Prostate gland (tissue), 2 donors: ENCODE measurements around the gene KIR3DL3. TPM values are rescaled to one million over a fixed set of nuclear protein-coding genes. Genes with fewer than 3 reads are reported as not detected.
A peak's percentile ranks its signal among the peaks of the same experiment; 100 is the strongest.
"Not testable (repeated sequence)": the region's sequence is repeated elsewhere in the genome, so short reads cannot be mapped to it uniquely, and the experiment has no call there.

Experiments
- DNase-seq: peaks from one replicate; pipeline ENCODE4 v3.0.0-alpha.2; 2019; ENCODE audit warnings: low spot score
- H3K27ac ChIP-seq, 2 donors: fragments of 200-600 bp; sonication (generic); 2 replicates each; pipeline ENCODE4 v1.5.1; 2017 to 2019
- H3K27me3 ChIP-seq: fragments of 200-600 bp; sonication (generic); replicated peaks from 2 replicates; pipeline ENCODE4 v1.5.1; 2019; ENCODE audit not compliant: insufficient read depth
- H3K36me3 ChIP-seq, 2 donors: fragments of 200-600 bp; sonication (generic); 1 replicate in 1 of 2; 2 replicates in 1 of 2; pipeline versions ENCODE4 v1.5.1 to v1.8.1; 2017 to 2019
- H3K4me1 ChIP-seq: fragments of 200-600 bp; sonication (generic); replicated peaks from 2 replicates; pipeline ENCODE4 v1.5.1; 2019
- H3K4me3 ChIP-seq, 2 donors: fragments of 200-600 bp; sonication (generic); 2 replicates each; pipeline ENCODE4 v1.5.1; 2017 to 2019
- H3K9me3 ChIP-seq: fragments of 200-600 bp; sonication (generic); 2 replicates; pipeline ENCODE4 v1.5.1; 2017
- POLR2A ChIP-seq: fragments of 450-650 bp; IDR thresholded peaks from one replicate; pipeline ENCODE4 v1.6.1; 2016; ENCODE audit warnings: antibody characterized with exemption, mild to moderate bottlenecking
- POLR2AphosphoS5 ChIP-seq: sonication (generic); formaldehyde crosslinking; IDR thresholded peaks from one replicate; pipeline ENCODE4 v1.6.1; 2017; ENCODE audit warnings: antibody characterized with exemption
- WGBS: methylation state at CpG from one replicate; pipeline ENCODE4 v1.1.5; 2018; 5-methylcytosine and 5-hydroxymethylcytosine counted together
- intact Hi-C: fragments of 100-400 bp; cut with DNase I; formaldehyde crosslinking; loops from one replicate; pipeline ENCODE4 v1.14.2; 2022
- total RNA-seq, 2 donors: library from RNA; depleted of rRNA; stranded (reverse); fragments of >200 nt; gene quantifications; one replicate each; pipeline ENCODE4 v1.1.0, GENCODE V29; 2016
- TF ChIP-seq, protein P1 (sequence below), 4 experiments: fragments of 200-600 bp in 2 of 4; fragments of 450-650 bp in 2 of 4; sonication (generic) in 2 of 4; IDR thresholded peaks; 1 replicate in 3 of 4; 2 replicates in 1 of 4; pipeline ENCODE4 v1.5.1; 2016 to 2019; ENCODE audit warnings: antibody characterized with exemption in 4 of 4, mild to moderate bottlenecking in 2 of 4, moderate library complexity in 2 of 4

Gene KIR3DL3
- not detected for total RNA-seq

DNA sequence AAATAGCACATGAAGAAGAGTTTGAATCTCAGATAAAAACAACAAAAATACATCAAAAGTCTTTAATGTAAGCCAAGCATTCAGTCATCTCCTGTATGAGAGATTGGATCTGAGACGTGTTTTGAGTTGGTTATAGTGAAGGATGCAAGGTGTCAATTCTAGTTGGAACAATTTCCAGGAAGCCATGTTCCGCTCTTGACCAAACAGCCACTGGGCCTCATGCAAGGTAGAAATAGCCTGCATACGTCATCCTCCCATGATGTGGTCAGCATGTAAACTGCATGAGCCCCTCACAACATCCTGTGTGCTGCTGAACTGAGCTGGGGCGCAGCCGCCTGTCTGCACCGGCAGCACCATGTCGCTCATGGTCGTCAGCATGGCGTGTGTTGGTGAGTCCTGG is at the start of gene KIR3DL3:
KIR3DL3 (plus strand) TSS at position 301 of the 400 bp plus-strand sequence; CDS start at position 356, 55 bp downstream.
- Histone ChIP-seq H3K4me1 (no peaks in the 10 kb centered on the region), H3K27me3 (no peaks in the 10 kb centered on the region), H3K36me3 (no peaks in the 10 kb centered on the region), H3K9me3 (no peaks in the 10 kb centered on the region), H3K27ac (no peak within 1 kb of the TSS), H3K4me3 (no peak within 1 kb of the TSS)
- no peak for TF ChIP-seq POLR2AphosphoS5
- TF ChIP-seq, protein P1, sequence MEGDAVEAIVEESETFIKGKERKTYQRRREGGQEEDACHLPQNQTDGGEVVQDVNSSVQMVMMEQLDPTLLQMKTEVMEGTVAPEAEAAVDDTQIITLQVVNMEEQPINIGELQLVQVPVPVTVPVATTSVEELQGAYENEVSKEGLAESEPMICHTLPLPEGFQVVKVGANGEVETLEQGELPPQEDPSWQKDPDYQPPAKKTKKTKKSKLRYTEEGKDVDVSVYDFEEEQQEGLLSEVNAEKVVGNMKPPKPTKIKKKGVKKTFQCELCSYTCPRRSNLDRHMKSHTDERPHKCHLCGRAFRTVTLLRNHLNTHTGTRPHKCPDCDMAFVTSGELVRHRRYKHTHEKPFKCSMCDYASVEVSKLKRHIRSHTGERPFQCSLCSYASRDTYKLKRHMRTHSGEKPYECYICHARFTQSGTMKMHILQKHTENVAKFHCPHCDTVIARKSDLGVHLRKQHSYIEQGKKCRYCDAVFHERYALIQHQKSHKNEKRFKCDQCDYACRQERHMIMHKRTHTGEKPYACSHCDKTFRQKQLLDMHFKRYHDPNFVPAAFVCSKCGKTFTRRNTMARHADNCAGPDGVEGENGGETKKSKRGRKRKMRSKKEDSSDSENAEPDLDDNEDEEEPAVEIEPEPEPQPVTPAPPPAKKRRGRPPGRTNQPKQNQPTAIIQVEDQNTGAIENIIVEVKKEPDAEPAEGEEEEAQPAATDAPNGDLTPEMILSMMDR (IDR thresholded peaks at IDR 0.05), result no peak
- no peak for TF ChIP-seq POLR2A
- intact Hi-C loops, result no loop called here
- WGBS, result 89% methylated on average over 9 of the region's 9 CpGs
- DNase-seq, result no peak

DNA sequence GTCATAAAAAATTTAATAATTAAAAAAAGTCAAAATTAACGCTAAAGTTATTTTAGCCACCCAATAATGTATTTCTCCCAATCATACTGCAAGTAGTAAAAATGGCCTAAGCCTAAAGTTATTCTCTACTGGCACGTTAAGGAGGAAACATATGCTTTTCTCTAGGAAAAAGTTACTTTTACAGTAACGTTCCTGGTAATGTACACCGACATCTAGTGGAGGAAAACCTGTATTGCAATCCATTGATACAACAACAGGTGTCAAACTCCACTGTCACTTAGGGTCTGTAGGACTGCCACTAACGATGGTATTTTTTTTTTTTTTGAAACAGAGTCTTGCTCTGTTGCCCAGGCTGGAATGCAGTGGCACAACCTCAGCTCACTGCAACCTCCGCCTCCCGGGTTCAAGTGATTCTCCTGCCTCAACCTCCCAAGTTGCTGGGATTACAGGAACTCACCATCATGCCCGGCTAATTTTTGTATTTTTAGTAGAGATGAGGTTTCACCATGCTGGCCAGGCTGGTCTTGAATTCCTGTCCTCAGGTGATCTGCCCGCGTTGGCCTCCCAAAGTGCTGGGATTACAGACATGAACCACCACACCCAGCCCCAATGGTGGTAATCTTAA is 47.9 kb upstream of the KIR3DL3 start:
- H3K4me1 ChIP-seq, H3K27me3 ChIP-seq, H3K4me3 ChIP-seq, H3K9me3 ChIP-seq, H3K27ac ChIP-seq, H3K36me3 ChIP-seq: not testable (repeated sequence)
- intact Hi-C loops, result loop anchor here (10.0 kb wide), 1 partner anchor 192 kb away; no protein-coding TSS in a partner anchor
- 22% methylated on average over 10 of the region's 10 CpGs for WGBS
- DNase-seq, result peak; percentile 28
- TF ChIP-seq, protein P1 (IDR thresholded peaks at IDR 0.05), result peak; percentile 55 to 77 (median 63)

DNA sequence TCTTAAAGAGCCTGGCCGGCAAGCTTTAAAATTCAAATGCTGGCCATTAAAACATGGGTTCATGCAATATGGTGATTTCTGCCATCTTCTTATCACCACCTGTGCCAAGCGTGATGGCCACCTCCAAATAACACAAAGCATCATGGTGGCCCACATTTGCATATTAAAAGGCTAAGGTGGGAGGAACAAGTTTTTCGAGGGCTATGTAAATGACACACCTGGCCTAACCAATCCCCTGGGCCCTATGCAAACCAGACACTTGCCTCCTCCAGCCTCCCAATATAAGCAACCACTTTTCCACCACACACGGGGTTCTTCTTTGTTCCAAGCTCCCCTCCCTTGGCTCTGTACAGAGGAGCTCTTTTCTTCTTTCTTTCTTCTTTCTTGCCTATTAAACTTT is 47.0 kb upstream of the KIR3DL3 start:
- Histone ChIP-seq H3K4me3 (no peak overlapping the region), H3K27ac (no peak overlapping the region), H3K9me3 (no peaks in the 10 kb centered on the region), H3K27me3 (no peaks in the 10 kb centered on the region), H3K36me3 (no peaks in the 10 kb centered on the region), H3K4me1 (no peaks in the 10 kb centered on the region)
- no peak for DNase-seq
- WGBS, result 47% methylated on average over 4 of the region's 4 CpGs
- intact Hi-C loops, result loop anchor here (10.0 kb wide), 1 partner anchor 192 kb away; no protein-coding TSS in a partner anchor
- TF ChIP-seq POLR2A (no peak), POLR2AphosphoS5 (no peak)
- TF ChIP-seq, protein P1 (IDR thresholded peaks at IDR 0.05), result no peak

DNA sequence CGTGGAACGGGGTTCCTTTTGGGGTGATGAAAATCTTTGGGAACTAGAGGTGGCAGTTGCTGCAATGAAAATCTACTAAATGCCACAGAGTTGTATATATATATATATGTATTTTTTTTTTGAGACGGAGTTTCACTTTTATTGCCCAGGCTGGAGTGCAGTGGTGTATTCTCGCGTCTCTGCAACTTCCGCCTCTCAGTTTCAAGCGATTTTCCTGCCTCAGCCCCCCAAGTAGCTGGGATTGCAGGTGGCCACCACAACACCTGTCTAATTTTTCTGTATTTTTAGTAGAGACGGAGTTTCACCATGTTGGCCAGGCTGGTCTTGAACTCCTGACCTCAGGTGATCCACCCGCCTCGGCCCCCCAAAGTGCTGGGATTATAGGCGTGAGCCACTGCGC is 42.6 kb upstream of the KIR3DL3 start:
- 76% methylated on average over 12 of the region's 12 CpGs for WGBS

DNA sequence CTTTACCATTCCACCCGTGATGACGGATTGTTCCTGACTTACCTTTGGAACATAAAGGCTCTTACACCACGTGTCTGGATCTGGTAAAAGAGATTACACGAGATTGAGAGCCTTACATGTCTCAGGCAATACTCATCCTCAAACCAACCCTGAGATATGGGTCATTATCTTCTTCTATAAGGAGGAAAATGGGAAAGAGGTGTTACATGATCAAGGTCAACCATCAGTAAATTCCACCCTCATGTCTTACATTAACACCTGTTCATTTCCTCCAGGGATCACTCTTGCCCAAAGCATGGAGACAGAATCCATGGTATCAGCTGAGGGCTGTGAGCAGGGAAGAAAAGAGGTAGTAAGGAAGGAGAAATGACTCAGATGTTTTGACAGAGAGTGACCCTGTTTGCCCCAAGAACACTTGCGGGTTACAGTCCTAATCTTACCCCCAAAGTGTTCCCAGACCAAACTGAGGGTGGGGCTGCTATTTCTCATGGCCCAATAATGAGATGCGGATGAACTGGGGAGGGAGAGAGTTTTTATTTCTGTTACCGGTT is 41.9 kb upstream of the KIR3DL3 start:
- H3K4me3 ChIP-seq, result no peak overlapping the region
- intact Hi-C loops, result loop anchor here (2.0 kb wide), 1 partner anchor 56 kb away; the partner anchor contains the start of gene KIR2DL3
- TF ChIP-seq, protein P1 (IDR thresholded peaks at IDR 0.05), result no peak
- TF ChIP-seq POLR2A (no peak), POLR2AphosphoS5 (no peak)
- DNase-seq, result no peak
- H3K36me3 ChIP-seq, result no peaks in the 10 kb centered on the region
- no peaks in the 10 kb centered on the region for H3K9me3 ChIP-seq
- H3K27ac ChIP-seq, result no peak overlapping the region
- H3K4me1 ChIP-seq, result no peaks in the 10 kb centered on the region
- 62% methylated on average over 7 of the region's 7 CpGs for WGBS
- peaks cover 3% of the 10 kb centered on the region for H3K27me3 ChIP-seq

More for the DNA sequence above, 42.6 kb upstream of the KIR3DL3 start:
- H3K4me3 ChIP-seq, H3K9me3 ChIP-seq, H3K4me1 ChIP-seq, H3K27ac ChIP-seq, intact Hi-C loops, DNase-seq, H3K27me3 ChIP-seq, H3K36me3 ChIP-seq: not testable (repeated sequence)
